T-helper 2 cell treated with Interferon-gamma antibody and Interleukin-4, amounts not matched to agents 100 ng/mL and 5 ng/mL, for 36 hours (primary cell): ENCODE data around the gene FDXR. TPM values are rescaled to one million over a fixed set of nuclear protein-coding genes. Genes with fewer than 3 reads are reported as not detected.

Experiments
- intact Hi-C: fragments of 100-400 bp; cut with micrococcal nuclease; formaldehyde crosslinking; loops from one replicate; pipeline ENCODE4 v1.15.1; 2023
- total RNA-seq: library from RNA; stranded (reverse); gene quantifications from 2 replicates; pipeline ENCODE4 v1.2.3, GENCODE V29; 2022

Gene FDXR
- total RNA-seq, 1 donor from 2014 or later, result 32.2 TPM

- intact Hi-C loops, result no loop called here
Measured at GRCh38 chr17:74839990-74840852, 32.6 kb downstream of the FDXR start.

DNA sequence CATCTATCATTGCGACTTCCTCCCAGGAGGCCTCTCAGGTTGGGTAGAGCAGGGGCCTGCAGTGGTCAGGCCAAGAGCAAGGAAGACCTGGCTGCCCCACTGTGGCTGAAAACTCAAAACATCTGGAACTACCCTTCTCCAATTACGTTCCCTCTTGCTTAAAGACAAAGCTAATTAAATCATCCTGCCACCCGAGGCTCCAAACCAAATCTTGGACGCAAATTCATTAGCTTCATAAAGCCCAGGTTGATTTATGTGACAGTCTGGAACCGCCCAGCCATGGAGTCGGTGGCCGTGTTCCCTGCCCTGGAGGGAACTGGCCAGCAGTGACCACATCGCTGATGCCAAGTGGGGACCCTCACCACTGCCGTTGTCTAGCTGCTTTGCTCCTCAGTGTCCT, 34.5 kb downstream of the FDXR start:
- intact Hi-C loops, result no loop called here

DNA sequence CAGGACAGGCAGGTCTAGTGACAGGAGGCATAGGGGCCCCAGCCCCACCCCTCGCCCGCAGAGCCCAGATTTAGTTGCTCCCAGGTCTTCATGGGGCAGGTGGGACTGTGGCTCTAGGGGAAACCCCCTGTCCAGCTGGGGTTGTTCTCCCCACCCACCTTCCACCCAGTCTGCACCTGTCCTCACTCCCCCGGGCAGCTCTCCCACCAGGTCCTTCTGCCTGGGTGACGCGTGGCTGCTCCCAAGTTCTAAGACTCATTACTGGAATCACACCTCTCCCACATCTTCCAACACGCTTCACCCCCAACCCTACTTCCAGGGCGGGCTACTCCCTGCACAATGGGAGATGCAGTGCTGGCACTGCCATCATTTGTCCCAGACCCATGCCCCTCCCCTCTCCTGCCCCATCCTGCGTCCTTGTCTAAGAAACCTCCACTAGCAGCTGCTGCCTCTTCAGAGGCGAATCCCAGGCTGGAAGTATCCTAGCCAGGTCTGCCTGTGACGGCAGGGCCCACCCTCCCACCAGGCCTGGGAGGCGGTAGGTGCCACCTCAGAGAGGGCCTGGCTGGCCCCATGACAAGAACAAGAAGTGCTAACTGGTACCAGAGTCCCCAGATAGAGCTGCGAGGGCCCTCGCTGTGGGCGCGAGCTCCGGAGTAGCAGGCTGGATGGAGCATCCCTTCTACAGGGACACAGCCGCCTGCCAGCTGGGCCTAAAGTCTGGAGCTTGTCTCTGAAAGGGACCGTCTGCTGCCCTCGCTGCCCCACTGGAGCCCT, 35.9 kb downstream of the FDXR start:
- intact Hi-C loops, result no loop called here

- intact Hi-C loops, result no loop called here
Measured at GRCh38 chr17:74836191-74836590, 36.6 kb downstream of the FDXR start.

- intact Hi-C loops, result no loop called here
Measured at GRCh38 chr17:74833501-74834377, 39.1 kb downstream of the FDXR start.

DNA sequence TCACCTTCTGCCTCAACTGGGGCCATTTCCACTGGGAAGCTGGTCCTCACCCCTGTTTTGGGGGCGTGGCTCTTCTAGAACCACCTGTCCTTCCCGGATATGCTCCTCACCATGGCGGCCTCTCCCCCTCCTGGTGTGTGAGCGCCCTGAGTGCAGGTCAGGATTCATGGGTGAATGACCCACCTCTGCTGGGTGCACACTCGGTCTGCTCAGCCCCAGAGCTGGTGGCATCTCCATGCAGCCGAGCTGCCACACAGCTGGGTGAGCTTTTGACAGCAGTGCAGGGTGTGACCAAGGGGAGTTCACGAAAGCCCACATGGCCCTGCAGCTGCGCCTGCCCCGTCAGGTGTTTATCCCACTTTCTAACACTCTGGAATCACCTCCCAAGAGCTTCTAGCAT, 40.4 kb downstream of the FDXR start:
- intact Hi-C loops, result no loop called here

GRCh38 chr17:74831444-74832146, 41.2 kb downstream of the FDXR start:
- intact Hi-C loops, result no loop called here

DNA sequence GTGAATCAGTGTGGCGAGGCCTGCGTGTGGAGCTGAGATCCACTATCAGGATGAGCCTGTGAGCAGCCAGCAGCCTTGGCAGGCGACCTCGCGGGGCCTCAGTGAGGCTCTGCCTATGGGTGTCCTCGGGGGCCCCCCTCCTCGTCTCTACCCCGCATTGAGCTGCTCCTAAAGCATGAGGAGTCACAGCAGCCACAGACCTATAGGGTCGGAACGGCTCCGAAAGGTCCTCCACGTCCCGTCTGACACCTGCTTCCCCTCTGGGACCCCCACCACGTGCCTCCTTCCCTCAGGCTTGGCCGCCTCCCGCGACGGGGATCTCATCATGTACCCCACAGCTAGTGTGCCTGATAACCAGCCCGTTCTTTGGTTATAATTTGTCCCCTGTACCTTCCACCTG, 41.9 kb downstream of the FDXR start:
- intact Hi-C loops, result no loop called here

GRCh38 chr17:74827800-74828199, 45.0 kb downstream of the FDXR start:
- intact Hi-C loops, result no loop called here

DNA sequence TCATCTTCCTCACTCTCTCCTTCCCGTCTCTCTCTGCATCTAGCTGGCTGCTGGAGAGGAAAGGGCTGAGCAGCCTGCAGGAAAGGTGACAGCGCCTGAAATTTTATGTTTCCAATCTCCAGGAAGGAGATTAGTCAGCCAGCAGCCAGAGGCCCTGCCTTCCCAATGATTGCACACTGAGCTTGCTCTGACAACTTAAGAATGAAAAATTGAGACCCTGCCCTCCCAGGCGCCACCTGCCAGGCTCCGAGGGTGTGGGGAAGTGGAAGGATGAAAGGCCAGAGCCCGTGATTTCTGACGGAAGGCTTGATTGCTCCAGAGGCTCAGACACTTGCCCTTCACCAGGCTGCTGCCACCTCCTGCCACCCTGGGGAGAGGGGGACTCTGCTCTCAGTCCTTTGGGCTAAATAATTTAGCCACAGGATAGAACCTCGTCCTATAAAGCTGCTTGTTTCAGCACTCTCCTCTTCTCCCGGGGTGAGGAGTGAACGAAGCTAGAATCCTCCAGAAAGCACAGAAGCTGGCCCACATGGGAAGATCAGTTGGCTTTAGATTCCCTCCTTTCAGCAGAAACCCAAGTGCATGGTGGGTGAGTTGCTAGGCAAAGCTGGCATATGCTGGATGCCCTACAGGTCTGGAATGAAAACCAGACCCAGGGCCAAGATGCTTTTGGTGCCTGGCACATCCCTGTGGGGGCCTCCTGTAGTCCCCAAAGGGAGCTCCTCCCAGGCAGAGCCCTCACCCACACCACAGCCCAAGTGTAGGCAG, 46.7 kb downstream of the FDXR start:
- intact Hi-C loops, result no loop called here

DNA sequence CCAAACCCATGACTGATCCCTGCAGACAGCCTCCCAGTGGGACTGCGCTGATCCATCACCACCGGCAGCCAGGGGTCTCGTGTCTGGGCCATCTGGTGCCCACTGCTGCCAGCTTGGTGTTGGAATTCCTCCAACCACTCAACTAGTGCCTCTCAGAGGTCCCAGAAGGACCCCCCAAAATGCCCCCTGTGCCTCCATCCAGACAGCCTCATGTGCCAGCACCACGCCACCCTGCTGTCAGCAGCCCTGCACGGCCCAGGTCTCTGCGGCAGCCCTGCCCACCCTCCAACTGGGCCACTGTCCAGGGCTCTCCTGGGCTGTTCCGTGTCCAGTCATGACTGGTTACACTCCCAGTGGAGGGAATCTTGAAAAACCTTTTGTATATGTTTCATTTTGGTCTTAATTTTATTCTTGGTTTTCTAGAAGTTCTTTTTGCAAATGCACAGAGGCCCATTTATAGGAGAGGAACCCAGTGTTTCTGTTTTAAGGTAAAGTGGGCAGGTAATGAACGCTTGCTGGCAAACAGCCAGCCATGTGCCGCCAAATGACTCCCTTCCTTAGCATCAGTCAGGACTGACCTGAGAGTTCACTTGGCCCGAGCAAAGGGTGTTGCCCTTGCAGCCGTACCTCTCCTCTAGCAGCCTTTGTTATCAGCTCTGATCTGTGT, 47.7 kb downstream of the FDXR start:
- intact Hi-C loops, result no loop called here

DNA sequence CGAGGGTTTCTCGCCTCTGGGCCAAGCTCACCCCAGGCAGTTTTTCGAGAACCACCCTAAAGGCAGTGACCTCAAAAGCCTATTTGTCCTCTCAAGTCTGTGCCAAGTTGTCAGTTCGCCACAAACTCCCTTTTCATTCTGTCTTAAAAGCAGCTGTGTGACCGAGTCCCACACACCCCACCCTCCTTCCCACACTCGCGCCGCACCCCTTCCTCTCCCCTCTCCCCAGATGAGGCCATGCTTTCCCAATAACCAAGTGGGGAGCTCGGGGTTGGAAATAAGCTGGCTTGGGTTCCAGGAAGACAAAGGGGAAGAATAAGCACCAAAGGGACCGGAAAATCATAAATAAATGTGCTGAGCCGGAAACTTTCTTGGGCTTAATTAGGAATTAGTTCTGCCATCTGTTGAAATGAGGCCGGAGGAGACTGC, 49.8 kb downstream of the FDXR start:
- intact Hi-C loops, result no loop called here

- intact Hi-C loops, result no loop called here
Measured at GRCh38 chr17:74822335-74822938, 50.4 kb downstream of the FDXR start.

DNA sequence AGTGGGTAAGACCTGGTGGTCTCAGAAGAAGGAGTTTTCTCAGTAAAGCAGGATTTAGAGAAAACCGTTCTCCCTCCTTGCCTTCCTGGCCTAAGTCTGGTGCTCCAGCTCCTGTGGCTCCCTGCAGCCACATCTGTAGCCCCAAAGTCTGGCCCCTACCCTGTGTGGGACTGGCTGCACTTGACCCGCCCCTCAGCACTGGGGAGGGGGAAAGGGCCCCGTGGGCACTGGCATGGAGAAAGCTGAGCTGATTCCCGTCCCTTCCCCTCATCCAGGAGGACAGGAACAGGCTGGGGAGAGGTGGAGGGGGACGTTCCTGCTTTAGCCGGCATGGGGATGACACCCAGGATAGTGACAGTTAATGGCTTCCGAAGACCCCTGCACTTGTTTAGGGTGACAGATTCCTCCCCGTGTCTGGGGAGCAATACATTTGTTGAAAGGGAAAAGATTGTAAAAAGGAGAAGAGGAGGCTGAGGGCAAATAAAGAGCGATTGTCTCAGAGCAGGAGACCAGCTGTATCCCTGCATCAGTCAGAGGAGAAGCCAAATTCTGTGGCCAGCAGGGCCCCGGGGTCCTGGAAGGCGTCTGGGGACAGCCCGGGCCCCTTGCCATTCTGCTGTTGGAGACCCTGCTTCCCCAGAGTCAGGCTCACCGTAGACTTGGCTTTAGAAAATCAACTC, 51.0 kb downstream of the FDXR start:
- intact Hi-C loops, result no loop called here

- intact Hi-C loops, result no loop called here
Measured at GRCh38 chr17:74819801-74820436, 52.9 kb downstream of the FDXR start.

DNA sequence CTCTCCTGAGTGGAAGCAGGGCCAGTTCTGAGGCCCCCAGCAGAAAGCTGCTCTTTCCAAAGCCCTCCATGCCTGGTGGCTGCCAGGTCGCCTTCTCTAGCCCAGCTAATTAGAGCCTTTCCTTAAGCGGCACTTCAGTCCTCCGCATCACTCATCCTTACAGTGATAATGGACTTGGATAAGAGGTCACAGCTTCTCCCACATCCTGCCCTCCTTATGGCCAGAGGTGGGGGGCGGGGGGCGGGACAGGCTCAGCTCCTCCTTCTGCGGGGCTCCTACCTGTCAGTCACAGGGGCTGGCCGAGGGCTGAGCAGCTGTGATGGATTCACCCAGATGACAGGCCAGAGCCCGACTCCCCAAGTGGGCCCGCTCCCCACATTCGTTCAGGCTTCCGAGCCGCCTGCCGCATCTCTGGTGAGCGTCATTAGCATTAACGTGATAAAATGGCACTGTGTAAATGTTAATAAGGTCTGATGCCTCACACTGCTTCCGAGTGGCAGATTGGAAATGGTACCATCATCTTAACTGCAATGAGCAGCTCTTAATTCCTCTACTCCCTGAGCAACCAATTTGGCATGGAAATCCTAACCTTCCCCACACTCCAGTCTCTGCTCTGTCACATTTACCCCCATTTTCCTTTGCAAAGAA, 54.4 kb downstream of the FDXR start:
- intact Hi-C loops, result no loop called here

DNA sequence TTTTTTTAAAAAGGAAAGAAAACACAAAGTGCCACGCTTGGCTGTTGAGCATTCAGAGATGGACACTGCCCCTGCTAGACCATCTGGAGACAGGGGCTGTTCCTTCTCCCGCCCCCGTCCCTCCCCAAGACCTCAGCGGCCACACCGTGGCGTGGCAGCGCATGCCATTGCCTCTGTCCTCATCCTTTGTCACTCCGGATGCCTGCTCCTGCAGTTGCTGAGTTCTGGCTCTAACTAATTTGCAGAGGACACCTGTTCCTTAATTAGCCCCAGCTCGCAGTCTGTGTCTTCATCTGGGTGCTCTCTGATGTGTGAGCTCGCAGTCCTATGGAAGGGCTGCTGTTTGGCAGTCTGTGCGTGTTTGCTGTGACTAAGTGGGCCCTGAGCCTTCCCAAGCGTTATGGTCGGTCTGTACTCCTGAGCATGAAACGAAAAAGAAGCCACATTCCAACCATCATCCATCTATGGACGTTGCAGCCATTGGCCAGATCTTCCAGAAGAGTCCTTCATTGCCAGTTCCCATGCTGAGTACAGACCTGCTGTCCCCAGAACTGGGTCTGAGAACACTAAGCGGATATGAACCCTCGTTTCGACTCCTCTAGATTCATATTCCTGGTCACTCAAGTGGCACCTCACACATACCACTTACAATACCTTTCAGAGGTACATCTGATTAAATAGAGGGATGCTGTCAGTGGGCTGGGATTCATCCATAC, 55.7 kb downstream of the FDXR start:
- intact Hi-C loops, result no loop called here
